NT2/D1 (cell line): ENCODE results near the gene ATP5PB.

ENCODE experiments used
- YY1 ChIP-seq: IDR thresholded peaks from 2 replicates; pipeline ENCODE4 v1.6.1; 2011; ENCODE audit not compliant: insufficient read length, insufficient read depth
- ZNF274 ChIP-seq: IDR thresholded peaks from 2 replicates; pipeline ENCODE4 v1.6.1; 2011; ENCODE audit warnings: mild to moderate bottlenecking, low read depth, low read length

GRCh38 chr1:111505641-111506119, 56.4 kb downstream of the ATP5PB start:
- no peak for TF ChIP-seq ZNF274
- TF ChIP-seq YY1, result no peak
